ENCODE measurements around the gene PKD1. TPM values are rescaled to one million over a fixed set of nuclear protein-coding genes. Genes with fewer than 3 reads are reported as not detected.
A peak's percentile ranks its signal among the peaks of the same experiment; 100 is the strongest.

PKD1 gene
- total RNA-seq, 1 donor from 2014 or later, result 628 TPM

DNA sequence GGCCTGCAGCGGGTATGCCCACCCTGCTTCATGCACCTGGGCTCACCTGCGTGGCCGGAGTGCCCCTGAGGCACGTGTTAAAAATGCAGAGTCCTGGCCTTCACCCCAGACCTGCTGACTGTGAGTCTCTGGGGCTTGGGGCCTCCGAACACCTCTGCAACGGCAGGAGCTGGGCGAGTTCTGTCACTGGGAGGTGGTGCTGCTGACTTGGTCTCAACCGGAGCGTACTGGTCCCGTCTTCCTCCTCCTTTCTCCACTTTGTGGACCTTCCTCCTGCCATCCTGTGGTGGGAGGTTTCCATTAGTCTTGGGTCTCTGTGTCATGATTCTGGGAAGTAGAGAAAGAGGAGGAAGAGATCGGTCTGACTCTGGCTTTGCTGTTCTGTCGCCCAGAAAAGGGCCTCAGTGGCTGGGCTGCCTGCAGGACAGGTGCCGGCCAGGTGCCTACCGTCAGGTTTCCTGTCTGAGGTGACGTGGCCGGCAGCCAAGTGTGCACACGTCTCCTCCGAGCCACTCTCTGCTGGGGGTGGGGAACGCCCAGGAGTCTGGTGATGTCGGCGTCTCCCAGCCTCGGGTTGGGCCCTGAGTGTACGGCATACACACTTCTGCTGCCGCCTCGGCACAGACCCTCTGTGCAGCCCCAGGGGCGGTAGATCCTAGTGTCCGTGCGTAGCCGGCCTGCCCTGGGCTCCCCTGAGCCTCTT is 81.0 kb downstream of the PKD1 start:
- Mint-ChIP-seq H3K9me3 (ENCODE audit: unreplicated experiment) (peaks cover 15% of the 10 kb centered on the region), H3K4me1 (ENCODE audit: low read depth, unreplicated experiment) (peaks cover 3% of the 10 kb centered on the region), H3K4me3 (ENCODE audit: unreplicated experiment) (no peak overlapping the region), H3K27ac (ENCODE audit: unreplicated experiment) (no peak overlapping the region), H3K27me3 (ENCODE audit: unreplicated experiment) (peaks cover 4% of the 10 kb centered on the region), H3K36me3 (ENCODE audit: unreplicated experiment) (no peaks in the 10 kb centered on the region)
- DNase-seq, result no peak
- TF ChIP-seq, protein P1, sequence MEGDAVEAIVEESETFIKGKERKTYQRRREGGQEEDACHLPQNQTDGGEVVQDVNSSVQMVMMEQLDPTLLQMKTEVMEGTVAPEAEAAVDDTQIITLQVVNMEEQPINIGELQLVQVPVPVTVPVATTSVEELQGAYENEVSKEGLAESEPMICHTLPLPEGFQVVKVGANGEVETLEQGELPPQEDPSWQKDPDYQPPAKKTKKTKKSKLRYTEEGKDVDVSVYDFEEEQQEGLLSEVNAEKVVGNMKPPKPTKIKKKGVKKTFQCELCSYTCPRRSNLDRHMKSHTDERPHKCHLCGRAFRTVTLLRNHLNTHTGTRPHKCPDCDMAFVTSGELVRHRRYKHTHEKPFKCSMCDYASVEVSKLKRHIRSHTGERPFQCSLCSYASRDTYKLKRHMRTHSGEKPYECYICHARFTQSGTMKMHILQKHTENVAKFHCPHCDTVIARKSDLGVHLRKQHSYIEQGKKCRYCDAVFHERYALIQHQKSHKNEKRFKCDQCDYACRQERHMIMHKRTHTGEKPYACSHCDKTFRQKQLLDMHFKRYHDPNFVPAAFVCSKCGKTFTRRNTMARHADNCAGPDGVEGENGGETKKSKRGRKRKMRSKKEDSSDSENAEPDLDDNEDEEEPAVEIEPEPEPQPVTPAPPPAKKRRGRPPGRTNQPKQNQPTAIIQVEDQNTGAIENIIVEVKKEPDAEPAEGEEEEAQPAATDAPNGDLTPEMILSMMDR (IDR thresholded peaks at IDR 0.05; ENCODE audit: partially characterized antibody, unreplicated experiment), result no peak

DNA sequence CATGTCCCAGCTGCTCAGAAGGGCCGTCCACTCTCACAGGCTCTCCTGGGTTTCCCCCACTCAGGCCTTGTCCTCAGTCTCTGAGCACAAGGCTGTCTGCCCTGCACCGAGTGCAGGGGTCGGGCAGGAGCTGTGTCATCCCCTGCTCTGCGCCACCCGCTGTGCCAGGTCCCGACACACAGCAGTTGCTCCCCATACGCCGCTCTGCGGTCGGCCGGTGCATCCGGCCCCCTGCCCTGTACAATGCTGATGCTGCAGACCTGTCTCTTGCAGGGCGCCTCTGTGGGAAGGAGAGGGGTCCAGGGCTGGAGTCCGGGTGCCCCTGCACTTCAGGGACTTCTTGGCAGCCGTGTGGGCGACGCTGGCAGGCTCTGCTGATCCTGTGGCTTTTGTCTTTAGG is 81.8 kb downstream of the PKD1 start:
- TF ChIP-seq, protein P1 (IDR thresholded peaks at IDR 0.05; ENCODE audit: partially characterized antibody, unreplicated experiment), result no peak
- H3K4me1 Mint-ChIP-seq (ENCODE audit: low read depth, unreplicated experiment), result peaks cover 3% of the 10 kb centered on the region
- no peak for DNase-seq

DNA sequence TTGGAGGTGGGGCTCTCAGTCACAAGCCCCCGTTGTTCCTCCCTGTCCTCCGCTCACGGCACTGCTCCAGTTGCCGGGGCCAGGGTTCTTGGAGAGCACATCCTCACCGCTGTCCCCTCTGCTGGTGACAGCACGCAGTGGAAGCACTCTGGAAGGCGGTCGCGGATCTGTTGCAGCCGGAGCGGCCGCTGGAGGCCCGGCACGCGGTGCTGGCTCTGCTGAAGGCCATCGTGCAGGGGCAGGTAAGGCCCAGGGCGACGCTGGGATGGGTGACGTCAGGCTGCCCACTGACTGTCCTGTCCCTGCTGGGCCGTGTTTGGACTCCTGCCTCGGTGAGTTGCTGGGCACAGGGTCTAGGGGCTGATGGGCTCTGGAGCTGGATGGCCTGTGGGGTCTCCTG is 82.5 kb downstream of the PKD1 start:
- Mint-ChIP-seq H3K27me3 (ENCODE audit: unreplicated experiment) (peaks cover 2% of the 10 kb centered on the region), H3K9me3 (ENCODE audit: unreplicated experiment) (peaks cover 15% of the 10 kb centered on the region), H3K36me3 (ENCODE audit: unreplicated experiment) (no peaks in the 10 kb centered on the region), H3K4me1 (ENCODE audit: low read depth, unreplicated experiment) (peaks cover 7% of the 10 kb centered on the region), H3K27ac (ENCODE audit: unreplicated experiment) (no peak overlapping the region), H3K4me3 (ENCODE audit: unreplicated experiment) (no peak overlapping the region)
- no peak for DNase-seq
- TF ChIP-seq, protein P1 (IDR thresholded peaks at IDR 0.05; ENCODE audit: partially characterized antibody, unreplicated experiment), result no peak

More for the DNA sequence above, 81.8 kb downstream of the PKD1 start:
- Mint-ChIP-seq H3K4me3 (ENCODE audit: unreplicated experiment) (no peak overlapping the region), H3K27me3 (ENCODE audit: unreplicated experiment) (peaks cover 4% of the 10 kb centered on the region), H3K9me3 (ENCODE audit: unreplicated experiment) (peaks cover 15% of the 10 kb centered on the region), H3K27ac (ENCODE audit: unreplicated experiment) (no peak overlapping the region), H3K36me3 (ENCODE audit: unreplicated experiment) (no peaks in the 10 kb centered on the region)

DNA sequence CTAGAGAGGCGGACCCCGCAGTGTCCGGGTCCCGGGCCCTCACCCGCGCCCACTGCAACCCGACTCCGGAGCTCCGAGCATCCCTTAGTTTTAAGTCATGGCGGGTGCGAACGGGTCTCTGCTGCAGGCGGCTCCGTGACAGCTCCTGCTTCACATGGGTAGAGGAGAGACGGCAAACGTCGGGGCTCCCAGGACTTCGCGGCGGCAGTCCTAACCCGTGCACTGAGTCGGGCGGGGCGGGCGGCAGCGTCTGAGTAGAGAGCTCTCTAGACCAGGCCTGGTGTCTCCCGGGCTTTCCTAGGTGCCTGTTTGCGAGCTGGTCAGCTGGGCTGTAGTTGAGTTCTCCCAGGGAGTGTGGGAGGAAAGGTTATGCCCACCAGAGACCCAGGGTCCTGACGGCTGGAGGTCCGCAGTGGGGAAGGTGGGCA is 87.6 kb downstream of the PKD1 start:
- peaks cover 2% of the 10 kb centered on the region for H3K27me3 Mint-ChIP-seq (ENCODE audit: unreplicated experiment)
- peak overlapping the region; percentile 92 for H3K4me3 Mint-ChIP-seq (ENCODE audit: unreplicated experiment)
- TF ChIP-seq, protein P1 (IDR thresholded peaks at IDR 0.05; ENCODE audit: partially characterized antibody, unreplicated experiment), result no peak
- no peak overlapping the region for H3K27ac Mint-ChIP-seq (ENCODE audit: unreplicated experiment)
- peaks cover 9% of the 10 kb centered on the region for H3K4me1 Mint-ChIP-seq (ENCODE audit: low read depth, unreplicated experiment)
- no peaks in the 10 kb centered on the region for H3K36me3 Mint-ChIP-seq (ENCODE audit: unreplicated experiment)
- no peak for DNase-seq
- H3K9me3 Mint-ChIP-seq (ENCODE audit: unreplicated experiment), result peaks cover 12% of the 10 kb centered on the region

DNA sequence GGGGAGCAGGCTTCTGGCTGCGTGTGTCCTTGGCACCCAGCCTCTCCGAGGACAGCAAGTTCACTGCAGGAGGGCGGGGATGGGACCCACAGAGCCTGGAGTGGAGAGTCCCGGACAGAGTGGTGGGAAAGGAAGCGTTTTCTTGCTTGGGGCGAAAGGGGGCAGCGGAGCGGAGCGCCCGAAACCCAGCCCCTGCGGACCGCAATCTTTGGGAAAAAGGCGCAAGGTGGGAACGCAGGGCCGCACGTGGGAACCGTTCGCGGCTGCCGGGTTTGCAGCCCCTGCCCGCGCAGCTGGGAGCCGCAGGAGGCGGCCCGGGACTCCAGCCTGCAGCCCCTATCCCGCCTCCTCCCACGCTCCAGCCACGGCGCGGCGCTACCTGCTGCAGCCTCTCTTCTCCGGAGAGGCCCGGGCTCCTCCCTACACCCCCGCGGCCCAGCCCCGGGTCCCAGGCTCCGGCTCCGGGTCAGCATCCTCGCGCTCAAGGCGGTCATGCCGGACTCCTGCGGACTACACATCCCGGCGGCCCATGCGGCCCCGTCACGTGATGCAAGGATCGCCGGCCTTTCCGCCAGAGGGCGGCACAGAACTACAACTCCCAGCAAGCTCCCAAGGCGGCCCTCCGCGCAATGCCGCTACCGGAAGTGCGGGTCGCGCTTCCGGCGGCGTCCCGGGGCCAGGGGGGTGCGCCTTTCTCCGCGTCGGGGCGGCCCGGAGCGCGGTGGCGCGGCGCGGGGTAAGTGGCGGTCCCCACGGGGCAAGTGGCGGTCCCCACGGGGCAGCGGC is 88.2 kb downstream of the PKD1 start, which contains the start of the genes NTHL1 and TSC2:
Gene NTHL1, minus strand, starts transcription at position 505 of the 786 bp plus-strand sequence. Its CDS starts 11 bp downstream, at position 494.
Gene TSC2, plus strand, starts transcription at position 656 of the 786 bp plus-strand sequence. CDS start 631 bp downstream, outside the sequence.
- peak; percentile 97 for DNase-seq
- peaks cover 9% of the 10 kb centered on the region for H3K4me1 Mint-ChIP-seq (ENCODE audit: low read depth, unreplicated experiment)
- H3K4me3 Mint-ChIP-seq (ENCODE audit: unreplicated experiment), result peak within 1 kb of the TSS; percentile 92
- no peak within 1 kb of the TSS for H3K27ac Mint-ChIP-seq (ENCODE audit: unreplicated experiment)
- H3K9me3 Mint-ChIP-seq (ENCODE audit: unreplicated experiment), result peaks cover 13% of the 10 kb centered on the region
- H3K27me3 Mint-ChIP-seq (ENCODE audit: unreplicated experiment), result peaks cover 2% of the 10 kb centered on the region
- TF ChIP-seq, protein P1 (IDR thresholded peaks at IDR 0.05; ENCODE audit: partially characterized antibody, unreplicated experiment), result peak; percentile 64
- H3K36me3 Mint-ChIP-seq (ENCODE audit: unreplicated experiment), result no peaks in the 10 kb centered on the region
